Activated T-cell treated with anti-CD3 and anti-CD28 coated beads, Interleukin-2, amount 50 U/mL, for 48 hours (primary cell): ENCODE measurements around the gene PSMC3IP.

ENCODE experiments used
- DNase-seq, 2 experiments: peaks; one replicate each; pipeline ENCODE4 v3.0.0-alpha.2; 2020

The PSMC3IP gene

DNA sequence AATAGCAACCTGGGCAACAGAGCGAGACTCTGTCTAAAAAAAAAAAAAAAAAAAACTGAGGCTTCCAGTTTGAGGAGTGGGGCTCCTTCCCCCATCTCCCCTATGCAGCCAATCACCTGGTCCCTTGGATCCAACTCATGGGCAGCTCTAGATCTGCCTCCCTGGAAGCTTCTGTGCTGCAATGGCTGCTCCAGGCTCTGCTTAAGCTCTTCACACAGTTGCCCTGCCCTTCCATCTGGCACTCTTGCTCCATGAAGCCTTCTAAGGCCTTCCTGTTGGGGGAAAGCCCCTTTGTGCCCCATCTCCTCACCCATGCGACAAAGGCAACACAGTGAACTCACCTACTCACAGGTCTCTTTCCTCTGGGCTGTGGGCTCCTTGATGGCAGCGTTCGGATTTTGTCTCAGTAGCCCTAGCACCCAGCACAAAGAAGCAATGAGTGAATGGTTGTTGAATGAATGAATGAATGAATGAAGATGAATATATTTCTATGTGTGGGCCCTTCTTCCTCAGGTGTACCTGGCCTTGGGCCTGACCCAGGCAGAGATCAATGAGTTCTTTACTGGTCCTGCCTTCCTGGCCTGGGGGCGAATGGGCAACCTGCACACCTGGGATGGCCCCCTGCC is 39.6 kb downstream of the PSMC3IP start:
- DNase-seq = no peak

DNA sequence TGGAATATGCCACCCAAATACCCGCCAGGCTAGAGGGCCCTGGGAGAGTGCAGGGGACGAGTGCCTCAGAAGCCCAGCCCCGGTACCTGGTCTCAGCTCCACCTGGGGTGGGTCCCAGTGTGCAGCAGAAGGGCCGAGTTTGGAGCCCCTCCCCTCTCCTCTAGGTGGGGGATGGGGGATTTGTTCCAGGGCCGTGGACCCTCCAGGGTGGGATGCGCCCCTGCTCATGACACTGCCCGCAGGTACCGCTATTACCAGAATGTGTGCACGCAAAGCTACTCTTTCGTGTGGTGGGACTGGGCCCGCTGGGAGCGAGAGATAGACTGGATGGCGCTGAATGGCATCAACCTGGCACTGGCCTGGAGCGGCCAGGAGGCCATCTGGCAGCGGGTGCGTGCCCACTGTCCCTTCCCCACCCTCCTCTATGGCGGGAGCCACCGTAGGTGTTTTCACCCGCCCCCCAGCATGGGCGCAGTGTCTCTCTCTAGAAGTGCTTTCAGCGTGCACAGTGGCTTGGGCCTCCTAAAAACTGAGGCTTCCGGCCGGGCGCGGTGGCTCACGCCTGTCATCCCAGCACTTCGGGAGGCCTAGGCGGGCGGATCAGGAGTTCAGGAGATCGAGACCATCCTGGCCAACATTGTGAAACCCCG is 40.2 kb downstream of the PSMC3IP start:
- DNase-seq = no peak

GRCh38 chr17:42536372-42537155 is 41.0 kb downstream of the PSMC3IP start:
- peak; percentile 83 to 90 for DNase-seq

DNA sequence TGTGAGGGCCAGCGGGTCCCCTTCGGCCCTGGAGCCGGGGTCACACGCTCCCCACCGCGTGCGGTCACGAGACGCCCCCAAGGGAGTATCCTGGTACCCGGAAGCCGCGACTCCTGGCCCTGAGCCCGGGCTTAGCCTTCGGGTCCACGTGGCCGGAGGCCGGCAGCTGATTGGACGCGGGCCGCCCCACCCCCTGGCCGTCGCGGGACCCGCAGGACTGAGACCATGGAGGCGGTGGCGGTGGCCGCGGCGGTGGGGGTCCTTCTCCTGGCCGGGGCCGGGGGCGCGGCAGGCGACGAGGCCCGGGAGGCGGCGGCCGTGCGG is 41.5 kb downstream of the PSMC3IP start, which contains the start of gene NAGLU:
NAGLU (plus strand) TSS at position 194 of the 324 bp plus-strand sequence; CDS start at position 226, 32 bp downstream.
- peak; percentile 89 to 93 for DNase-seq

DNA sequence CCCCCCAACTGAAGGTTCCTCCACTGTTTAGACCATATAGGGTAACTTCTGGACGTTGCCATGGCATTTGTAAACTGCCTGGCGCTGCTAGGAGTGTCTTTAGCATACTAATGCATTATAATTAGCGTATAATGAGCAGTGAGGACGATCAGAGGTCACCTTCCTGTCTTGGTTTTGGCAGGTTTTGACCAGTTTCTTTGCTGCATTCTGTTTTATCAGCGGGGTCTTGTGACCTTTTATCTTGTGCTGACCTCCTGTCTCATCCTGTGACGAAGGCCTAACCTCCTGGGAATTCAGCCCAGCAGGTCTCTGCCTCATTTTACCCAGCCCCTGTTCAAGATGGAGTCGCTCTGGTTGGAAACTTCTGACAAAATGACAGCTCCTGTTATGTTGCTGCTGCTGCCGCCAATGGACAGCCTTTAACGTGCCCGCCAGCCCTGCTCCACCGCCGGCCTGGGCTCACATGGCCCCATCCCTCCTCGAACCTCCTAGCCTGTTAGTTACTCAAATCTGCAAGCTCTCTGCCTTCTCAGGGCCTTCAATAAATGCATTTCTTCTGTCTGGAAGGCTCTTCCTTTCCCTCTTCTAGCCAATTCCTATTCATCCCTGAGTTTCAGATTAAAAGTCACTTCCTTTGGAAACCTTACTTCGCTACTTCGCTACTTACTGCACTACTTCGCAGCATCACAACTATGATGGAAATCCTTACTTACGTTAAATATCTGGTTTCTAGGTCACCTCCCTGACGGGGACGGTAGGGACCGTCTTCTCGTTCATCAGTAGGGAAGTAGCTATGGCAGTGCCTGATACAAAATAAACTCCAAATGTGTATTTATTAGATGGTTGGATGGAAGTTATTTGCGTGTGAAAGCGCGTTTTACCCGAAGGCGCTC is 42.1 kb downstream of the PSMC3IP start:
- no peak for DNase-seq

GRCh38 chr17:42531455-42532354 is 45.8 kb downstream of the PSMC3IP start:
- peak; percentile 65 to 71 for DNase-seq

DNA sequence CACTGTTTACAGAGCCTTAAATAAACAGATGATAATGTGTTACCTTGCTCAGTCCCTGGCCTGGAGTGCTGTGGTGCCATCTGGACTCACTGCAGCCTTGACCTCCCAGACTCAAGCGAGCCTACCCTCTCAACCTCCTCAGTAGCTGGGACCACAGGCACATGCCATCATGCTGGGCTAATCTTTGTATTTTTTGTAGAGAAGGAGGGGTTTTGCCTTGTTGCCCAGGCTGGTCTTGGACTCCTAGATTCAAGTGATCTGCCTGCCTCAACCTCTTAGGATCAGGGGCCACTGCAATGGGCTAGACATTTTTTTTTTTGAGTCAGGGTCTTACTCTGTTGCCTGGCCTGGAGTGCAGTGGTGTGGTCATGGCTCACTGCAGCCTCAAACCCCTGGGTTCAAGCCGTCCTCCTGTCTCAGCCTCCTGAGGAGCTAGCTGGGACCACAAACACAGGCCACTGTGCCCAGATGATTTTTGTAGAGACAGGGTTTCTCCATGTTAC is 46.5 kb downstream of the PSMC3IP start:
- no peak for DNase-seq

DNA sequence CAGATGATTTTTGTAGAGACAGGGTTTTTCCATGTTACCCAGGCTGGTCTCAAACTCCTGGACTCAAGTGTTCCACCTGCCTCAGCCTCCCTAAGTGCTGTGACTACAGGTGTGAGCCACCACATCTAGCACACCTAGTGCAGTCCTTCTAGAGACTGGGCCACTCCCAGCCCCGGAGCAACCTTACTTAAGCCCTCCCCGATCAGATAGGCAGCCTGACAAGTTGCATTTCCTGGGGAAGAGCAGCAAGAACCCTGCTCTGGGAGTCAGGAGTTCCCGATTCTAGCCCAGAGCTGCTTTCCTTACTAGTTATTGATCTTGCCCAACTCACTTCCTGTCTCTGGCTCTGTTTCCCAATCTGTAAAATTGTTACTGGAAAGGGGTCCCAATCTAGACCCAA is 48.5 kb downstream of the PSMC3IP start:
- DNase-seq = no peak

- DNase-seq = no peak
These were observed 49.6 kb downstream of the PSMC3IP start for GRCh38 chr17:42527932-42528331.

GRCh38 chr17:42526031-42526444 is 51.5 kb downstream of the PSMC3IP start:
- no peak for DNase-seq

DNA sequence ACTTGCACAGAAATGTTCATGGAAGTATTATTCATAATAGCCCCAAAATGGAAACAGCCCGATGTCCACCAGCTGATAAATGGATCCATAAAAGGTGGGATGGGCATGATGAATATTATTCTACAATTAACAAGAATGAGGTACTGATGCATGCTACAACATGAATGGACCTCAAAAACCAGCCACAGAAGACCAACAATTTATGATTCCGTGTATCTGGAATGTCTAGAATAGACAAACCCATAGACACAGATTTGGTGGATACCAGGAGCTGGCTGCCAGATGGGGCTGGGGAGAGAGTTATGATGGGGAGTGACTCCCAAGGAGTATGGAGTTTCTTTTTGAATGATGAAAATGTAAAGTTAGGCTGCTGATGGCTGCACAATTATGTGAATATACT is 52.3 kb downstream of the PSMC3IP start:
- DNase-seq = no peak

DNA sequence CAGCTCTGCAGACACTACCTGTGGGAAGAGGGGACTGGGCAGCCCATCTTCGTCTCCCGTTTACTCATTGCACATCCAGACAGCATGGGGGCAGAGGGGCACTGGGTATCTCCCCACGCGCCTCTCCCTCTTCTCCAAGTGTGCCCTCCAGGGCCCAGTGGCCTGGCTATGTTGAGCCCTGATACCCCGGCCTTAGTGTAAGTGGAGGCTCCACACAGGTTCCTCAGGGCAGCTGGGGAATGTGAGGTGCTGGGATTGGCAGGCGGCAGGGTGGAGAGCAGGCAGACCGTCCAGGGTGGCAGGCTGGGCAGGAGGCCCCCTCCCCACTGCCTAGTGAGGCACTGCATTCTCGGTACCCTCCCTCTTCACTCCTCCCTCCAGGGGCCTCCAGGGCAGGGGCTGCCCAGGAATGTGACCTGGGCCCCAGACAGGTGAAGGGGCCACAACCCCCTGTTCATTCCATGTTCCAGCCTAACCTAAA is 54.7 kb downstream of the PSMC3IP start:
- DNase-seq = no peak
